Gastroesophageal sphincter (tissue), 3 donors: ENCODE data around the gene CCR1.

ENCODE experiments used
- CTCF ChIP-seq, 4 experiments: fragments of 200-600 bp in 2 of 4; fragments of 450-650 bp in 2 of 4; sonication (generic) in 1 of 4; IDR thresholded peaks; one replicate each; pipeline ENCODE4 v1.5.1; 2017 to 2019; ENCODE audit warnings: antibody characterized with exemption in 4 of 4, mild to moderate bottlenecking in 2 of 4, moderate library complexity in 2 of 4
- EP300 ChIP-seq: sonication (generic); formaldehyde crosslinking; IDR thresholded peaks from one replicate; pipeline ENCODE4 v1.6.1; 2017; ENCODE audit warnings: antibody characterized with exemption, mild to moderate bottlenecking
- POLR2AphosphoS5 ChIP-seq: sonication (generic); formaldehyde crosslinking; IDR thresholded peaks from one replicate; pipeline ENCODE4 v1.6.1; 2017; ENCODE audit warnings: antibody characterized with exemption

GRCh38 chr3:46209053-46209452, 940 bp upstream of the CCR1 start:
- TF ChIP-seq CTCF (IDR thresholded peaks at IDR 0.05) (no peak), POLR2AphosphoS5 (no peak), EP300 (no peak)
